Retinal pigment epithelial cell (primary cell): ENCODE measurements around the gene BNIP5.

Experiments
- DNase-seq: peaks from one replicate; pipeline ENCODE4 v3.0.0-alpha.2; 2010; ENCODE audit warnings: low read depth
- H3K4me3 ChIP-seq: 2 replicates; pipeline ENCODE4 v1.5.1; 2011; ENCODE audit warnings: mild to moderate bottlenecking, low read length, control low read depth, moderate library complexity
- CTCF ChIP-seq: conservative IDR thresholded peaks from 2 replicates; pipeline ENCODE4 v1.5.1; 2011; ENCODE audit warnings: low read depth, low read length, control low read depth, inconsistent platforms

Gene BNIP5

GRCh38 chr6:36329798-36330291, 6.8 kb downstream of the BNIP5 start:
- DNase-seq: no peak
- H3K4me3 ChIP-seq: no peak overlapping the region
- TF ChIP-seq CTCF: no peak

- H3K4me3 ChIP-seq: no peak overlapping the region
- TF ChIP-seq CTCF: no peak
- no peak for DNase-seq
Observed at GRCh38 chr6:36328600-36328999, 8.1 kb downstream of the BNIP5 start.

GRCh38 chr6:36327919-36328236, 8.8 kb downstream of the BNIP5 start:
- H3K4me3 ChIP-seq: no peak overlapping the region
- no peak for DNase-seq
- no peak for TF ChIP-seq CTCF

- no peak overlapping the region for H3K4me3 ChIP-seq
- TF ChIP-seq CTCF: no peak
- DNase-seq: no peak
Observed at GRCh38 chr6:36327226-36327918, 9.3 kb downstream of the BNIP5 start.

GRCh38 chr6:36326356-36326995, 10.2 kb downstream of the BNIP5 start:
- H3K4me3 ChIP-seq: no peak overlapping the region

GRCh38 chr6:36324715-36325114, 12.0 kb downstream of the BNIP5 start:
- no peak for DNase-seq
- no peak overlapping the region for H3K4me3 ChIP-seq
- no peak for TF ChIP-seq CTCF

More at GRCh38 chr6:36326356-36326995, 10.2 kb downstream of the BNIP5 start:
- no peak for TF ChIP-seq CTCF
- DNase-seq: no peak

- DNase-seq: no peak
- TF ChIP-seq CTCF: no peak
- no peak overlapping the region for H3K4me3 ChIP-seq
Observed at GRCh38 chr6:36324191-36324590, 12.5 kb downstream of the BNIP5 start.
